CD4-positive, alpha-beta T cell (primary cell): ENCODE measurements around the gene ID4. TPM values are rescaled to one million over a fixed set of nuclear protein-coding genes. Genes with fewer than 3 reads are reported as not detected.

Source experiments
- ATAC-seq: fragments of 200-7000 bp; cut with Tn5 transposase; one replicate; pipeline ENCODE4 v1.10.0; 2022; ENCODE audit warnings: mild to moderate bottlenecking; ENCODE audit not compliant: poor library complexity
- CTCF ChIA-PET: fragments of 350-600 bp; sonication (Branson Sonifier 250); formaldehyde crosslinking; loops from one replicate; lab custom pipeline; 2021; ENCODE audit warnings: antibody characterized with exemption, inconsistent platforms; lab: Charles Lee
- POLR2A ChIA-PET: fragments of 350-600 bp; sonication (Branson Sonifier 250); formaldehyde crosslinking; loops from one replicate; lab custom pipeline; 2021; ENCODE audit warnings: antibody characterized with exemption, inconsistent platforms; lab: Charles Lee
- DNase-seq, 14 experiments: peaks; one replicate each; pipeline ENCODE4 v3.0.0-alpha.2; 2013 to 2020; ENCODE audit warnings: mixed read lengths in 2 of 14
- H3K27ac ChIP-seq, 2 donors: one replicate each; pipeline versions ENCODE4 v1.5.1 to v1.7.0; 2013; ENCODE audit warnings: low read length in 2 of 2, low read depth in 1 of 2, mild to moderate bottlenecking in 1 of 2
- H3K27me3 ChIP-seq, 2 experiments: 1 replicate in 1 of 2; 2 replicates in 1 of 2; pipeline versions ENCODE4 v1.6.1 to v1.7.0; 2013; ENCODE audit warnings: low read length in 2 of 2, control low read depth in 1 of 2, mild to moderate bottlenecking in 1 of 2, moderate library complexity in 1 of 2; ENCODE audit not compliant: insufficient read depth in 2 of 2, control insufficient read depth in 1 of 2
- H3K36me3 ChIP-seq: one replicate; pipeline ENCODE4 v1.6.1; 2013; ENCODE audit warnings: low read length, control low read depth; ENCODE audit not compliant: insufficient read depth
- H3K4me1 ChIP-seq: one replicate; pipeline ENCODE4 v1.6.1; 2013; ENCODE audit warnings: low read length, control low read depth; ENCODE audit not compliant: insufficient read depth
- H3K4me3 ChIP-seq: one replicate; pipeline ENCODE4 v1.5.1; 2013; ENCODE audit warnings: mild to moderate bottlenecking, low read length, moderate library complexity
- H3K9me3 ChIP-seq, 2 experiments: 1 replicate in 1 of 2; 2 replicates in 1 of 2; pipeline versions ENCODE4 v1.6.1 to v1.7.0; 2013; ENCODE audit warnings: low read length in 2 of 2, mild to moderate bottlenecking in 2 of 2, control low read depth in 1 of 2, moderate library complexity in 1 of 2; ENCODE audit not compliant: control insufficient read depth in 1 of 2, insufficient read depth in 1 of 2
- H3K27ac Mint-ChIP-seq: one replicate; pipeline ENCODE4 v1.8.0; 2020; ENCODE audit warnings: mixed read lengths
- H3K27me3 Mint-ChIP-seq: one replicate; pipeline ENCODE4 v1.8.0; 2021; ENCODE audit warnings: mixed read lengths
- H3K36me3 Mint-ChIP-seq: one replicate; pipeline ENCODE4 v1.8.0; 2021; ENCODE audit warnings: low read depth, mixed read lengths
- H3K4me1 Mint-ChIP-seq: one replicate; pipeline ENCODE4 v1.8.0; 2021; ENCODE audit warnings: low read depth, mixed read lengths
- H3K4me3 Mint-ChIP-seq: one replicate; pipeline ENCODE4 v1.8.0; 2020; ENCODE audit warnings: mild to moderate bottlenecking, mixed read lengths
- H3K9me3 Mint-ChIP-seq: one replicate; pipeline ENCODE4 v1.8.0; 2020; ENCODE audit warnings: mixed read lengths
- CTCF ChIP-seq: fragments of 200-600 bp; IDR thresholded peaks from one replicate; pipeline ENCODE4 v1.8.0; 2022; ENCODE audit warnings: antibody characterized with exemption, mild to moderate bottlenecking
- intact Hi-C, 2 experiments: fragments of 100-400 bp; cut with DNase I in 1 of 2; cut with micrococcal nuclease in 1 of 2; formaldehyde crosslinking; loops; one replicate each; pipeline versions ENCODE4 v1.15.1 to v1.9.0; 2023 to 2025; cut with DNase I, micrococcal nuclease
- total RNA-seq, 174 experiments: library from RNA in 2 of 174; stranded (reverse) in 2 of 174; gene quantifications; one replicate each; pipeline ENCODE4 v1.2.3 and lab custom pipeline; 2021 to 2026

Gene ID4
- total RNA-seq, 2 experiments from 2014 or later, result not detected

- Mint-ChIP-seq H3K4me3 (no peak overlapping the region), H3K9me3 (no peaks in the 10 kb centered on the region), H3K27me3 (peaks cover 21% of the 10 kb centered on the region), H3K27ac (no peak overlapping the region), H3K4me1 (no peaks in the 10 kb centered on the region), H3K36me3 (no peaks in the 10 kb centered on the region)
- Histone ChIP-seq H3K4me3 (no peak overlapping the region), H3K9me3 (peaks cover 0 to 2% of the 10 kb centered on the region in 2 experiments), H3K36me3 (no peaks in the 10 kb centered on the region), H3K27me3 (peaks cover 0 to 3% of the 10 kb centered on the region in 2 experiments), H3K27ac (no peak overlapping the region), H3K4me1 (no peaks in the 10 kb centered on the region)
- intact Hi-C loops, result no loop called here
- ChIA-PET CTCF (no interaction called here), POLR2A (no interaction called here)
- no peak for ATAC-seq
- no peak for TF ChIP-seq CTCF
- DNase-seq, result no peak
Measured at GRCh38 chr6:19849755-19850154, 12.6 kb downstream of the ID4 start.

- no peak for TF ChIP-seq CTCF
- no peaks in the 10 kb centered on the region for H3K4me1 Mint-ChIP-seq
- Histone ChIP-seq H3K27me3 (no peaks in the 10 kb centered on the region), H3K36me3 (no peaks in the 10 kb centered on the region), H3K9me3 (peaks cover 0 to 3% of the 10 kb centered on the region in 2 experiments), H3K4me3 (no peak overlapping the region), H3K4me1 (no peaks in the 10 kb centered on the region), H3K27ac (no peak overlapping the region)
- H3K27ac Mint-ChIP-seq, result no peak overlapping the region
- POLR2A ChIA-PET, result no interaction called here
- H3K9me3 Mint-ChIP-seq, result no peaks in the 10 kb centered on the region
- ATAC-seq, result no peak
- intact Hi-C loops, result no loop called here
- DNase-seq, result no peak
- H3K4me3 Mint-ChIP-seq, result no peak overlapping the region
- H3K36me3 Mint-ChIP-seq, result no peaks in the 10 kb centered on the region
- H3K27me3 Mint-ChIP-seq, result peaks cover 8% of the 10 kb centered on the region
- CTCF ChIA-PET, result no interaction called here
Measured at GRCh38 chr6:19851241-19852089, 14.3 kb downstream of the ID4 start.

- H3K27me3 ChIP-seq, result no peaks in the 10 kb centered on the region
- H3K4me3 Mint-ChIP-seq, result no peak overlapping the region
- H3K9me3 Mint-ChIP-seq, result no peaks in the 10 kb centered on the region
- no peak overlapping the region for H3K4me3 ChIP-seq
- H3K27me3 Mint-ChIP-seq, result peaks cover 5% of the 10 kb centered on the region
- intact Hi-C loops, result no loop called here
- no peak for TF ChIP-seq CTCF
- no peak overlapping the region for H3K27ac Mint-ChIP-seq
- CTCF ChIA-PET, result no interaction called here
- ATAC-seq (no peak), DNase-seq (no peak)
- H3K9me3 ChIP-seq, result peaks cover 0 to 3% of the 10 kb centered on the region in 2 experiments
- POLR2A ChIA-PET, result no interaction called here
- no peaks in the 10 kb centered on the region for H3K36me3 Mint-ChIP-seq
- H3K27ac ChIP-seq, result no peak overlapping the region
- H3K4me1 Mint-ChIP-seq, result no peaks in the 10 kb centered on the region
- H3K36me3 ChIP-seq, result no peaks in the 10 kb centered on the region
- H3K4me1 ChIP-seq, result no peaks in the 10 kb centered on the region
Measured at GRCh38 chr6:19852090-19852457, 14.9 kb downstream of the ID4 start.
